Prostate gland (tissue), 2 donors: ENCODE measurements around the gene RACGAP1. TPM values are rescaled to one million over a fixed set of nuclear protein-coding genes. Genes with fewer than 3 reads are reported as not detected.

Experiments used
- DNase-seq: peaks from one replicate; pipeline ENCODE4 v3.0.0-alpha.2; 2019; ENCODE audit warnings: low spot score
- H3K27ac ChIP-seq, 2 donors: fragments of 200-600 bp; sonication (generic); 2 replicates each; pipeline ENCODE4 v1.5.1; 2017 to 2019
- H3K27me3 ChIP-seq: fragments of 200-600 bp; sonication (generic); replicated peaks from 2 replicates; pipeline ENCODE4 v1.5.1; 2019; ENCODE audit not compliant: insufficient read depth
- H3K36me3 ChIP-seq, 2 donors: fragments of 200-600 bp; sonication (generic); 1 replicate in 1 of 2; 2 replicates in 1 of 2; pipeline versions ENCODE4 v1.5.1 to v1.8.1; 2017 to 2019
- H3K4me1 ChIP-seq: fragments of 200-600 bp; sonication (generic); replicated peaks from 2 replicates; pipeline ENCODE4 v1.5.1; 2019
- H3K4me3 ChIP-seq, 2 donors: fragments of 200-600 bp; sonication (generic); 2 replicates each; pipeline ENCODE4 v1.5.1; 2017 to 2019
- H3K9me3 ChIP-seq: fragments of 200-600 bp; sonication (generic); 2 replicates; pipeline ENCODE4 v1.5.1; 2017
- CTCF ChIP-seq, 4 experiments: fragments of 200-600 bp in 2 of 4; fragments of 450-650 bp in 2 of 4; sonication (generic) in 2 of 4; IDR thresholded peaks; 1 replicate in 3 of 4; 2 replicates in 1 of 4; pipeline ENCODE4 v1.5.1; 2016 to 2019; ENCODE audit warnings: antibody characterized with exemption in 4 of 4, mild to moderate bottlenecking in 2 of 4, moderate library complexity in 2 of 4
- POLR2A ChIP-seq: fragments of 450-650 bp; IDR thresholded peaks from one replicate; pipeline ENCODE4 v1.6.1; 2016; ENCODE audit warnings: antibody characterized with exemption, mild to moderate bottlenecking
- POLR2AphosphoS5 ChIP-seq: sonication (generic); formaldehyde crosslinking; IDR thresholded peaks from one replicate; pipeline ENCODE4 v1.6.1; 2017; ENCODE audit warnings: antibody characterized with exemption
- WGBS: methylation state at CpG from one replicate; pipeline ENCODE4 v1.1.5; 2018; 5-methylcytosine and 5-hydroxymethylcytosine counted together
- intact Hi-C: fragments of 100-400 bp; cut with DNase I; formaldehyde crosslinking; loops from one replicate; pipeline ENCODE4 v1.14.2; 2022
- total RNA-seq, 2 donors: library from RNA; depleted of rRNA; stranded (reverse); fragments of >200 nt; gene quantifications; one replicate each; pipeline ENCODE4 v1.1.0, GENCODE V29; 2016

Gene RACGAP1
- 10 to 100 TPM in 1 of 2 donors, 1 to 10 TPM in 1; 9.1 to 18.9 TPM for total RNA-seq

- 5% methylated on average over 47 of the region's 47 CpGs for WGBS
- peak within 1 kb of the TSS; percentile 42 to 58 for H3K27ac ChIP-seq
Observed at GRCh38 chr12:50025187-50026059, at the start of gene RACGAP1. RACGAP1 (minus strand) TSS chr12:50025494; CDS start chr12:50016715, 8,779 bp downstream.

GRCh38 chr12:50073712-50074111, 48.4 kb upstream of the RACGAP1 start:
- DNase-seq = no peak
- Histone ChIP-seq H3K36me3 (no peaks in the 10 kb centered on the region), H3K9me3 (no peaks in the 10 kb centered on the region), H3K27me3 (no peaks in the 10 kb centered on the region), H3K4me3 (no peak overlapping the region), H3K4me1 (no peaks in the 10 kb centered on the region), H3K27ac (no peak overlapping the region)
- 87% methylated on average over 10 of the region's 10 CpGs for WGBS
- intact Hi-C loops = loop anchor here (10.0 kb wide), 1 partner anchor 299 kb away; no protein-coding TSS in a partner anchor
- TF ChIP-seq CTCF (IDR thresholded peaks at IDR 0.05) = no peak
- TF ChIP-seq POLR2AphosphoS5 = no peak
- no peak for TF ChIP-seq POLR2A

More at GRCh38 chr12:50025187-50026059, at the start of gene RACGAP1:
- Histone ChIP-seq H3K4me3 (peak within 1 kb of the TSS; percentile 54 to 74), H3K27me3 (no peaks in the 10 kb centered on the region), H3K4me1 (no peaks in the 10 kb centered on the region), H3K36me3 (no peaks in the 10 kb centered on the region), H3K9me3 (no peaks in the 10 kb centered on the region)
- peak; percentile 92 for DNase-seq
- TF ChIP-seq POLR2AphosphoS5 (peak; percentile 99), POLR2A (peak; percentile 57), CTCF (IDR thresholded peaks at IDR 0.05) (peak in 1 of 4 experiments; percentile 17)
- intact Hi-C loops = loop anchor here (5.0 kb wide), 1 partner anchor 52 kb away; no protein-coding TSS in a partner anchor

- WGBS = 85% methylated on average over 7 of the region's 7 CpGs
- no peak for DNase-seq
- intact Hi-C loops = loop anchor here (10.0 kb wide), 1 partner anchor 298 kb away; no protein-coding TSS in a partner anchor
Observed at GRCh38 chr12:50073206-50073605, 47.9 kb upstream of the RACGAP1 start.

GRCh38 chr12:50072198-50072907, 47.1 kb upstream of the RACGAP1 start:
- H3K9me3 ChIP-seq = no peaks in the 10 kb centered on the region
- TF ChIP-seq POLR2AphosphoS5 (no peak), POLR2A (no peak), CTCF (IDR thresholded peaks at IDR 0.05) (no peak)
- H3K4me1 ChIP-seq = no peaks in the 10 kb centered on the region
- DNase-seq = no peak
- H3K27me3 ChIP-seq = no peaks in the 10 kb centered on the region
- H3K4me3 ChIP-seq = no peak overlapping the region
- intact Hi-C loops = loop anchor here (10.0 kb wide), 1 partner anchor 298 kb away; no protein-coding TSS in a partner anchor
- WGBS = 69% methylated on average over 10 of the region's 10 CpGs
- H3K27ac ChIP-seq = no peak overlapping the region
- H3K36me3 ChIP-seq = no peaks in the 10 kb centered on the region

More at GRCh38 chr12:50073206-50073605, 47.9 kb upstream of the RACGAP1 start:
- TF ChIP-seq CTCF (IDR thresholded peaks at IDR 0.05) (no peak), POLR2AphosphoS5 (no peak), POLR2A (no peak)
- no peak overlapping the region for H3K4me3 ChIP-seq
- H3K27me3 ChIP-seq = no peaks in the 10 kb centered on the region
- H3K9me3 ChIP-seq = no peaks in the 10 kb centered on the region
- H3K4me1 ChIP-seq = no peaks in the 10 kb centered on the region
- H3K36me3 ChIP-seq = no peaks in the 10 kb centered on the region
- H3K27ac ChIP-seq = no peak overlapping the region
